Measurements from ENCODE around the gene MARK1.

Gene MARK1

DNA sequence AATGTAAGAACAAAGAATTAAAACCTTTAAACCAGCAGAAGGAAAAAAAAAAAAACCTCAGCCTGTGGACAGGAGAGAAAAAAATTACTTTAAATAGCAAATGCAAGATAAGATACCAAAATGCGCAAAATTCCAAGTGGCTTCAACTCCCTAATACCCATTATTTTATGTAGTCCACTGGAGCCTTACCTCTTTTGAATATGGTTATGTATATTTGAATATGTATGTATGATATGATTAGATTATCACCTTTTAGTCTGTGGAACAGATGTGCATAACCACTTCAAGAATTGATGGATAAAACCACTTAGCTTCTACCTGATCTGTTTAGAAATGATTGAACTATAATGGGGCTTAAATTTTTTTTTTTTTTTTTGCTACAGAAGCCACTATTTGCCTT lies 109.8 kb downstream of the MARK1 start:
- H3K9ac ChIP-seq (ENCODE audit: low read depth, low read length) = no peak overlapping the region
- H3K36me3 ChIP-seq (ENCODE audit: insufficient read depth, low read length) = no peaks in the 10 kb centered on the region
- H3K9me3 ChIP-seq (ENCODE audit: insufficient read depth, low read length, severe bottlenecking) = no peaks in the 10 kb centered on the region
- H4K20me1 ChIP-seq (ENCODE audit: insufficient read depth, low read length) = no peaks in the 10 kb centered on the region
- no peak overlapping the region for H3K27ac ChIP-seq (ENCODE audit: low read length)
- ATAC-seq (ENCODE audit: insufficient read depth, low read depth) (no peak), DNase-seq (no peak)
- H3K4me2 ChIP-seq (ENCODE audit: insufficient read depth, low read length) = no peak overlapping the region
- H3K4me1 ChIP-seq (ENCODE audit: insufficient read depth, low read length) = no peaks in the 10 kb centered on the region
- H3K4me3 ChIP-seq (ENCODE audit: low read depth in 1 of 2, low read length in 2 of 2) = no peak overlapping the region
- H2AFZ ChIP-seq (ENCODE audit: low read depth, low read length) = no peak overlapping the region
- TF ChIP-seq EZH2 (IDR thresholded peaks at IDR 0.05; ENCODE audit: borderline replicate concordance, low read depth, low read length, severe bottlenecking) = no peak
- TF ChIP-seq, protein P1, sequence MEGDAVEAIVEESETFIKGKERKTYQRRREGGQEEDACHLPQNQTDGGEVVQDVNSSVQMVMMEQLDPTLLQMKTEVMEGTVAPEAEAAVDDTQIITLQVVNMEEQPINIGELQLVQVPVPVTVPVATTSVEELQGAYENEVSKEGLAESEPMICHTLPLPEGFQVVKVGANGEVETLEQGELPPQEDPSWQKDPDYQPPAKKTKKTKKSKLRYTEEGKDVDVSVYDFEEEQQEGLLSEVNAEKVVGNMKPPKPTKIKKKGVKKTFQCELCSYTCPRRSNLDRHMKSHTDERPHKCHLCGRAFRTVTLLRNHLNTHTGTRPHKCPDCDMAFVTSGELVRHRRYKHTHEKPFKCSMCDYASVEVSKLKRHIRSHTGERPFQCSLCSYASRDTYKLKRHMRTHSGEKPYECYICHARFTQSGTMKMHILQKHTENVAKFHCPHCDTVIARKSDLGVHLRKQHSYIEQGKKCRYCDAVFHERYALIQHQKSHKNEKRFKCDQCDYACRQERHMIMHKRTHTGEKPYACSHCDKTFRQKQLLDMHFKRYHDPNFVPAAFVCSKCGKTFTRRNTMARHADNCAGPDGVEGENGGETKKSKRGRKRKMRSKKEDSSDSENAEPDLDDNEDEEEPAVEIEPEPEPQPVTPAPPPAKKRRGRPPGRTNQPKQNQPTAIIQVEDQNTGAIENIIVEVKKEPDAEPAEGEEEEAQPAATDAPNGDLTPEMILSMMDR (IDR thresholded peaks at IDR 0.05; ENCODE audit: borderline replicate concordance, extremely low read depth, low read length, poor library complexity, severe bottlenecking) = no peak
- H3K79me2 ChIP-seq (ENCODE audit: insufficient read depth, low read length) = no peaks in the 10 kb centered on the region
- H3K27me3 ChIP-seq (ENCODE audit: insufficient read depth, low read length, poor library complexity) = no peaks in the 10 kb centered on the region

DNA sequence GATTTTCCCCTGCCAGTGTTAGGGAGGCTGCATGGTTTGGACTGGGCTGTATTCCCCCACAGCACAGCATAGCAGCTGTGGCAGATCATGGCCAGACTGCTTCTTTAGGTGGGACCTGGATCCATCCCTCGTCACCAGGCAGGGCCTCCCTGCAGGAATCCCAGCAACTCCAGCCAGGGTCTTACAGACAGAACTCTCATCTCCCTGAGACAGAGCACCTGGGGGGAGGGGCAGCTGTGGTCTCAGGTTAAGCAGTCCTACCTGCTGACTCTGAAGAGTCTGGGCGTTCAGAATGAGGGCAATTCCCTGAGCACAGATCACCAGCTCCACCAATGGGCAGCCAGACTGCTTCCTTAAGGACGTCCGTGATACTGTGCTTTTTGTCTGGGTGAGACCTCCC lies 114.3 kb downstream of the MARK1 start:
- H3K27me3 ChIP-seq (ENCODE audit: insufficient read depth, low read length, poor library complexity) = no peaks in the 10 kb centered on the region
- no peaks in the 10 kb centered on the region for H3K79me2 ChIP-seq (ENCODE audit: insufficient read depth, low read length)
- H3K4me3 ChIP-seq (ENCODE audit: low read depth in 1 of 2, low read length in 2 of 2) = no peak overlapping the region
- no peaks in the 10 kb centered on the region for H3K9me3 ChIP-seq (ENCODE audit: insufficient read depth, low read length, severe bottlenecking)
- H3K4me2 ChIP-seq (ENCODE audit: insufficient read depth, low read length) = no peak overlapping the region
- H4K20me1 ChIP-seq (ENCODE audit: insufficient read depth, low read length) = no peaks in the 10 kb centered on the region
- no peak for TF ChIP-seq EZH2 (IDR thresholded peaks at IDR 0.05; ENCODE audit: borderline replicate concordance, low read depth, low read length, severe bottlenecking)
- TF ChIP-seq, protein P1 (IDR thresholded peaks at IDR 0.05; ENCODE audit: borderline replicate concordance, extremely low read depth, low read length, poor library complexity, severe bottlenecking) = no peak
- no peak for DNase-seq
- H3K4me1 ChIP-seq (ENCODE audit: insufficient read depth, low read length) = no peaks in the 10 kb centered on the region
- H2AFZ ChIP-seq (ENCODE audit: low read depth, low read length) = no peak overlapping the region
- ATAC-seq (ENCODE audit: insufficient read depth, low read depth) = no peak
- H3K36me3 ChIP-seq (ENCODE audit: insufficient read depth, low read length) = no peaks in the 10 kb centered on the region
- no peak overlapping the region for H3K9ac ChIP-seq (ENCODE audit: low read depth, low read length)
- H3K27ac ChIP-seq (ENCODE audit: low read length) = no peak overlapping the region

DNA sequence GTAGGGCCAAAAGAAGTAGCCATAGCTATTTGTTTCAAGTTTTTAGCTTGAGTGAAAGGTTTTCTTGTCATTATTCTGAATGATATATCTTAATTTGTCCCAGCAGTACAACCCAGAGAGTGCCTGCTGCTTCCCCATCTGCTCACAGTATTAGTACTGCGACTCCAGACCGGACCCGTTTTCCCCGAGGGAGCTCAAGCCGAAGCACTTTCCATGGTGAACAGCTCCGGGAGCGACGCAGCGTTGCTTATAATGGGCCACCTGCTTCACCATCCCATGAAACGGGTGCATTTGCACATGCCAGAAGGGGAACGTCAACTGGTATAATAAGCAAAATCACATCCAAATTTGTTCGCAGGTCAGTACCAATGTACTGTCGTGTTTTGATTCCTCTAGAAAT lies 125.1 kb downstream of the MARK1 start:
- Histone ChIP-seq H3K9me3 (ENCODE audit: insufficient read depth, low read length, severe bottlenecking) (no peaks in the 10 kb centered on the region), H3K27ac (ENCODE audit: low read length) (no peak overlapping the region), H2AFZ (ENCODE audit: low read depth, low read length) (no peak overlapping the region), H4K20me1 (ENCODE audit: insufficient read depth, low read length) (no peaks in the 10 kb centered on the region), H3K79me2 (ENCODE audit: insufficient read depth, low read length) (no peaks in the 10 kb centered on the region), H3K9ac (ENCODE audit: low read depth, low read length) (no peak overlapping the region), H3K27me3 (ENCODE audit: insufficient read depth, low read length, poor library complexity) (no peaks in the 10 kb centered on the region), H3K36me3 (ENCODE audit: insufficient read depth, low read length) (no peaks in the 10 kb centered on the region), H3K4me1 (ENCODE audit: insufficient read depth, low read length) (no peaks in the 10 kb centered on the region), H3K4me2 (ENCODE audit: insufficient read depth, low read length) (no peak overlapping the region), H3K4me3 (ENCODE audit: low read depth in 1 of 2, low read length in 2 of 2) (no peak overlapping the region)
- TF ChIP-seq EZH2 (IDR thresholded peaks at IDR 0.05; ENCODE audit: borderline replicate concordance, low read depth, low read length, severe bottlenecking) = no peak
- TF ChIP-seq, protein P1 (IDR thresholded peaks at IDR 0.05; ENCODE audit: borderline replicate concordance, extremely low read depth, low read length, poor library complexity, severe bottlenecking) = no peak
- no peak for ATAC-seq (ENCODE audit: insufficient read depth, low read depth)
- DNase-seq = no peak

DNA sequence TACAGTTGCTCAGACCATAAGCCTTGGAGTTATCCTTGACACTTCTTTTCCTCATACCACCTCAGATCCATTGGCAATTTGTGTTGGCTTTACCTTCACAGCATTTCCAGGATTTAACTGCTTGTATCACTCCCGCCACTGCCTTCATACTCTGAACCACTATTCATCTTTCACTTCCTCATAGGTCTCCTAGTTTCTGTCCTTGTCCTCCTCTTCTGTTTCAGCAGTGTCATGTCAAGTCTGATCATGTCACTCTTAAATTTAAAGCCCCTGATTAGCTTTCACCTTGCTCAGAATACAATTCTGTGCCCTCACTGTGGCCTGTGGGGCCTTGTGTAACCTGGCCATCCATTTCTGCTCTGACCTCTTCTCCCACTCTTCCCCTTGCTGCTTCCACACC lies 127.6 kb downstream of the MARK1 start:
- no peak overlapping the region for H2AFZ ChIP-seq (ENCODE audit: low read depth, low read length)
- DNase-seq = no peak

More for the DNA sequence above, 127.6 kb downstream of the MARK1 start:
- no peak overlapping the region for H3K4me3 ChIP-seq (ENCODE audit: low read depth in 1 of 2, low read length in 2 of 2)
- H3K9me3 ChIP-seq (ENCODE audit: insufficient read depth, low read length, severe bottlenecking) = no peaks in the 10 kb centered on the region
- H3K27me3 ChIP-seq (ENCODE audit: insufficient read depth, low read length, poor library complexity) = no peaks in the 10 kb centered on the region
- no peak overlapping the region for H3K27ac ChIP-seq (ENCODE audit: low read length)
- no peak overlapping the region for H3K9ac ChIP-seq (ENCODE audit: low read depth, low read length)
- no peaks in the 10 kb centered on the region for H3K79me2 ChIP-seq (ENCODE audit: insufficient read depth, low read length)
- no peaks in the 10 kb centered on the region for H3K36me3 ChIP-seq (ENCODE audit: insufficient read depth, low read length)
- no peaks in the 10 kb centered on the region for H4K20me1 ChIP-seq (ENCODE audit: insufficient read depth, low read length)
- ATAC-seq (ENCODE audit: insufficient read depth, low read depth) = no peak
- TF ChIP-seq, protein P1 (IDR thresholded peaks at IDR 0.05; ENCODE audit: borderline replicate concordance, extremely low read depth, low read length, poor library complexity, severe bottlenecking) = no peak
- no peak for TF ChIP-seq EZH2 (IDR thresholded peaks at IDR 0.05; ENCODE audit: borderline replicate concordance, low read depth, low read length, severe bottlenecking)
- H3K4me1 ChIP-seq (ENCODE audit: insufficient read depth, low read length) = no peaks in the 10 kb centered on the region
- H3K4me2 ChIP-seq (ENCODE audit: insufficient read depth, low read length) = no peak overlapping the region

Data from DND-41 (cell line).